Neural cell (in vitro differentiated cells): Measurements from ENCODE around the gene EEF1AKMT2. TPM values are rescaled to one million over a fixed set of nuclear protein-coding genes. Genes with fewer than 3 reads are reported as not detected.

ENCODE experiments used
- H2AFZ ChIP-seq: fragments of 200-600, 300-800 bp; sonication (generic), shearing (Covaris generic); 2 replicates; pipeline ENCODE4 v1.6.0; 2014; ENCODE audit warnings: low read depth, mild to moderate bottlenecking, antibody characterized with exemption, low read length, moderate library complexity
- H3F3A ChIP-seq: fragments of 200-600 bp; shearing (Covaris generic); 2 replicates; pipeline ENCODE4 v1.6.1; 2016; ENCODE audit warnings: mild to moderate bottlenecking, moderate library complexity, mixed read lengths, antibody characterized with exemption, low read length; ENCODE audit not compliant: insufficient read depth, poor library complexity, severe bottlenecking
- H3K27ac ChIP-seq: fragments of 200-600, 300-800 bp; sonication (generic), shearing (Covaris generic); 2 replicates; pipeline ENCODE4 v1.5.1; 2014; ENCODE audit warnings: mild to moderate bottlenecking, low read length, moderate library complexity
- H3K27me3 ChIP-seq: fragments of 300-800, 200-600 bp; sonication (generic), shearing (Covaris generic); 2 replicates; pipeline ENCODE4 v1.6.0; 2014; ENCODE audit warnings: mild to moderate bottlenecking, low read depth, low read length, moderate library complexity; ENCODE audit not compliant: insufficient read depth
- H3K36me3 ChIP-seq: fragments of 300-800, 200-600 bp; sonication (generic), shearing (Covaris generic); 2 replicates; pipeline ENCODE4 v1.5.1; 2014; ENCODE audit warnings: mild to moderate bottlenecking, antibody characterized with exemption, low read length, moderate library complexity; ENCODE audit not compliant: insufficient read depth
- H3K4me2 ChIP-seq: fragments of 300-800, 200-600 bp; sonication (generic), shearing (Covaris generic); 2 replicates; pipeline ENCODE4 v1.6.0; 2014; ENCODE audit warnings: mild to moderate bottlenecking, low read length
- H3K4me3 ChIP-seq: fragments of 300-800, 200-600 bp; sonication (generic), shearing (Covaris generic); 2 replicates; pipeline ENCODE4 v1.5.1; 2014; ENCODE audit warnings: mild to moderate bottlenecking, low read length, moderate library complexity
- H3K79me2 ChIP-seq: fragments of 200-600 bp; shearing (Covaris generic); replicated peaks from 2 replicates; pipeline ENCODE4 v1.6.0; 2014; ENCODE audit warnings: mild to moderate bottlenecking, low read length, moderate library complexity; ENCODE audit not compliant: insufficient read depth
- H3K9ac ChIP-seq: fragments of 300-800, 200-600 bp; sonication (generic), shearing (Covaris generic); 2 replicates; pipeline ENCODE4 v1.6.1; 2016; ENCODE audit warnings: mild to moderate bottlenecking, low read length, mixed read lengths
- H3K9me2 ChIP-seq: fragments of 200-600 bp; shearing (Covaris generic); 2 replicates; pipeline ENCODE4 v1.6.1; 2016; ENCODE audit warnings: mild to moderate bottlenecking, low read length, mixed read lengths; ENCODE audit not compliant: insufficient read depth
- H3K9me3 ChIP-seq: fragments of 200-600, 300-800 bp; sonication (generic), shearing (Covaris generic); 2 replicates; pipeline ENCODE4 v1.6.1; 2016; ENCODE audit warnings: mild to moderate bottlenecking, mixed run types, low read length, moderate library complexity, mixed read lengths
- H4K20me1 ChIP-seq: fragments of 200-600 bp; shearing (Covaris generic); 2 replicates; pipeline ENCODE4 v1.6.1; 2016; ENCODE audit warnings: mild to moderate bottlenecking, mixed run types; ENCODE audit not compliant: insufficient read depth
- EP300 ChIP-seq: fragments of 450-650 bp; conservative IDR thresholded peaks from 2 replicates; pipeline ENCODE4 v1.6.1; 2014; ENCODE audit warnings: antibody characterized with exemption, mild to moderate bottlenecking, moderate library complexity; ENCODE audit not compliant: poor library complexity, severe bottlenecking
- EZH2 ChIP-seq: fragments of 200-600, 300-800 bp; shearing (Covaris generic), sonication (generic); IDR thresholded peaks from 2 replicates; pipeline ENCODE4 v1.6.1; 2014; ENCODE audit warnings: antibody characterized with exemption, low read length, borderline replicate concordance, mild to moderate bottlenecking; ENCODE audit not compliant: insufficient read depth, poor library complexity, severe bottlenecking
- MXI1 ChIP-seq: fragments of 450-650 bp; conservative IDR thresholded peaks from 2 replicates; pipeline ENCODE4 v1.6.1; 2014; ENCODE audit warnings: antibody characterized with exemption, mild to moderate bottlenecking; ENCODE audit not compliant: poor library complexity, severe bottlenecking
- POLR2AphosphoS5 ChIP-seq: IDR thresholded peaks from 2 replicates; pipeline ENCODE4 v1.6.1; 2012
- RAD21 ChIP-seq: fragments of 450-650 bp; conservative IDR thresholded peaks from 2 replicates; pipeline ENCODE4 v1.6.1; 2014; ENCODE audit warnings: antibody characterized with exemption, mild to moderate bottlenecking, moderate library complexity
- SMC3 ChIP-seq: fragments of 450-650 bp; conservative IDR thresholded peaks from 2 replicates; pipeline ENCODE4 v1.6.1; 2014; ENCODE audit warnings: antibody characterized with exemption, mild to moderate bottlenecking, moderate library complexity; ENCODE audit not compliant: poor library complexity
- TAF1 ChIP-seq: IDR thresholded peaks from 2 replicates; pipeline ENCODE4 v1.6.1; 2012; ENCODE audit warnings: low read depth
- polyA plus RNA-seq: library from polyadenylated mRNA; depleted of rRNA; stranded (reverse); fragments of >200 nt; gene quantifications from 2 replicates; pipeline ENCODE4 v1.2.3, GENCODE V29; 2014
- TF ChIP-seq, protein P1 (sequence below): IDR thresholded peaks from 2 replicates; pipeline ENCODE4 v1.6.1; 2012; ENCODE audit warnings: borderline replicate concordance
- TF ChIP-seq, protein P2 (sequence below): fragments of 450-650 bp; IDR thresholded peaks from 2 replicates; pipeline ENCODE4 v1.5.1; 2014; ENCODE audit warnings: antibody characterized with exemption, mild to moderate bottlenecking, moderate library complexity; ENCODE audit not compliant: poor library complexity, severe bottlenecking

EEF1AKMT2 gene
- polyA plus RNA-seq, 1 donor from 2014 or later, result 63.7 TPM

DNA sequence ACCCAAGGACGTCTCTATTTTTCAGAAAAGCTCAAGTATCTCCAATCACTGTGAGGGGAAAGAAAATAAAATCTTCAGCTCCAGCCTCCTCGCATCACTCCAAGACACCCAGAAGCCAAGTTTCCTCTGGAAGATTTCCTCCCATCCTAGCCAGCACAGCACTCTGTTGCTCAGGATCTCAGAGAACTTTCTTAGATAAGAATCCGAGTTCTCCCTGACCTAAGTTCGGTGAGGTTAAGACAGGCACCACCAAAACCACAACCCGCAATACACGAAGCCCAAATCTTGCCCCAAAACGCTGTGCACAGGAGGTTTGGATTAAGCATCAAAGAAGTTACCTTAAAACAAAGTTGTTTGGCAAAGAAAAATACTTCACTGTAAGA lies 51.7 kb downstream of the EEF1AKMT2 start:
- TF ChIP-seq MXI1 (no peak), POLR2AphosphoS5 (no peak), TAF1 (no peak), SMC3 (no peak), EZH2 (no peak), EP300 (no peak)
- TF ChIP-seq, protein P1, sequence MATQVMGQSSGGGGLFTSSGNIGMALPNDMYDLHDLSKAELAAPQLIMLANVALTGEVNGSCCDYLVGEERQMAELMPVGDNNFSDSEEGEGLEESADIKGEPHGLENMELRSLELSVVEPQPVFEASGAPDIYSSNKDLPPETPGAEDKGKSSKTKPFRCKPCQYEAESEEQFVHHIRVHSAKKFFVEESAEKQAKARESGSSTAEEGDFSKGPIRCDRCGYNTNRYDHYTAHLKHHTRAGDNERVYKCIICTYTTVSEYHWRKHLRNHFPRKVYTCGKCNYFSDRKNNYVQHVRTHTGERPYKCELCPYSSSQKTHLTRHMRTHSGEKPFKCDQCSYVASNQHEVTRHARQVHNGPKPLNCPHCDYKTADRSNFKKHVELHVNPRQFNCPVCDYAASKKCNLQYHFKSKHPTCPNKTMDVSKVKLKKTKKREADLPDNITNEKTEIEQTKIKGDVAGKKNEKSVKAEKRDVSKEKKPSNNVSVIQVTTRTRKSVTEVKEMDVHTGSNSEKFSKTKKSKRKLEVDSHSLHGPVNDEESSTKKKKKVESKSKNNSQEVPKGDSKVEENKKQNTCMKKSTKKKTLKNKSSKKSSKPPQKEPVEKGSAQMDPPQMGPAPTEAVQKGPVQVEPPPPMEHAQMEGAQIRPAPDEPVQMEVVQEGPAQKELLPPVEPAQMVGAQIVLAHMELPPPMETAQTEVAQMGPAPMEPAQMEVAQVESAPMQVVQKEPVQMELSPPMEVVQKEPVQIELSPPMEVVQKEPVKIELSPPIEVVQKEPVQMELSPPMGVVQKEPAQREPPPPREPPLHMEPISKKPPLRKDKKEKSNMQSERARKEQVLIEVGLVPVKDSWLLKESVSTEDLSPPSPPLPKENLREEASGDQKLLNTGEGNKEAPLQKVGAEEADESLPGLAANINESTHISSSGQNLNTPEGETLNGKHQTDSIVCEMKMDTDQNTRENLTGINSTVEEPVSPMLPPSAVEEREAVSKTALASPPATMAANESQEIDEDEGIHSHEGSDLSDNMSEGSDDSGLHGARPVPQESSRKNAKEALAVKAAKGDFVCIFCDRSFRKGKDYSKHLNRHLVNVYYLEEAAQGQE, result no peak
- Histone ChIP-seq H3K9ac (no peak overlapping the region), H3K36me3 (no peaks in the 10 kb centered on the region), H3K9me3 (no peaks in the 10 kb centered on the region), H4K20me1 (peaks cover 11% of the 10 kb centered on the region), H3K27me3 (no peaks in the 10 kb centered on the region), H3K9me2 (no peaks in the 10 kb centered on the region), H3K27ac (no peak overlapping the region), H3K4me2 (no peak overlapping the region), H3F3A (peaks cover 4% of the 10 kb centered on the region), H2AFZ (no peak overlapping the region), H3K79me2 (peaks cover 68% of the 10 kb centered on the region), H3K4me3 (peak overlapping the region; percentile 87)

DNA sequence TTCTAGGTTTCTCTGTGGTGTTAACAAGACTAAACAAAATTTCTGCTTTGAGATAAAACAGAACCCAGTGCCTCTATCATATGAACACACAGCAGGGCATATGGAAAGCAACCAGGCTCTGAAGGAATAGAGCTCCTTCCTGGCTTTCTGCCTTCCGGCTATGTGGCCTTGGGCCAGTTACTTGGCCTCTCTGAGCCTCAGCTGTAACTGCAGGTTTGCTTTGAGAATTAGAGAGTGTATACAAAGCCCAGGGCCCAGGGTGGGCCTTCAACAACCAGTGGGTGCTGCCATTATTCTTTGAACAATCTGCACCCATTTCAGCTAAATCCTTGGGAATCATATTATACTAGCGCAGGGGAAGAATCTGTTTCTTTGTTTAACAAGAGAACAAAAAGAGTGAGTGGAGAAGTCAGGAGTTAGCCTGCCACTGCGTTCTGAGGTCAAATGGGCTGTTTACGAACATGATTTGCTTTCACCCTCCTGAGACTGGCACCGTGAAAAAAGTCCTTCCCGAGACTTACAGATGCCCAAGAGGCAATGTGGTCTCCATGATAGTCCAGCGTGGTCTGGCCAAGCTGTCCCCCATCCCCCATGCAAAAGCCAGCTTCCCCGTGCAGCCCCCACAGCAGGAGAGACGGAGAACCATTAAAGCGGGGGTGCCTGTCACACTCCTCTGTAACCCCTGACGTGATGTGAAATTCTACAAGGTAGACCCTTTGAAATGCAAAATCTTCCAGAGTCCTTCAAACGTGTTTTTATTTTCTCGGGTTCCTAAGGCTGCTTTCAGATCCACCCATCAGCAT lies 52.4 kb downstream of the EEF1AKMT2 start:
- Histone ChIP-seq H3K79me2 (peaks cover 74% of the 10 kb centered on the region), H3K36me3 (no peaks in the 10 kb centered on the region), H3K9ac (no peak overlapping the region), H3K27ac (no peak overlapping the region), H3K27me3 (no peaks in the 10 kb centered on the region), H2AFZ (no peak overlapping the region), H4K20me1 (peaks cover 13% of the 10 kb centered on the region), H3K9me2 (no peaks in the 10 kb centered on the region), H3F3A (peaks cover 4% of the 10 kb centered on the region), H3K4me2 (peak overlapping the region; percentile 28), H3K9me3 (no peaks in the 10 kb centered on the region), H3K4me3 (peak overlapping the region; percentile 87)
- TF ChIP-seq, protein P2, sequence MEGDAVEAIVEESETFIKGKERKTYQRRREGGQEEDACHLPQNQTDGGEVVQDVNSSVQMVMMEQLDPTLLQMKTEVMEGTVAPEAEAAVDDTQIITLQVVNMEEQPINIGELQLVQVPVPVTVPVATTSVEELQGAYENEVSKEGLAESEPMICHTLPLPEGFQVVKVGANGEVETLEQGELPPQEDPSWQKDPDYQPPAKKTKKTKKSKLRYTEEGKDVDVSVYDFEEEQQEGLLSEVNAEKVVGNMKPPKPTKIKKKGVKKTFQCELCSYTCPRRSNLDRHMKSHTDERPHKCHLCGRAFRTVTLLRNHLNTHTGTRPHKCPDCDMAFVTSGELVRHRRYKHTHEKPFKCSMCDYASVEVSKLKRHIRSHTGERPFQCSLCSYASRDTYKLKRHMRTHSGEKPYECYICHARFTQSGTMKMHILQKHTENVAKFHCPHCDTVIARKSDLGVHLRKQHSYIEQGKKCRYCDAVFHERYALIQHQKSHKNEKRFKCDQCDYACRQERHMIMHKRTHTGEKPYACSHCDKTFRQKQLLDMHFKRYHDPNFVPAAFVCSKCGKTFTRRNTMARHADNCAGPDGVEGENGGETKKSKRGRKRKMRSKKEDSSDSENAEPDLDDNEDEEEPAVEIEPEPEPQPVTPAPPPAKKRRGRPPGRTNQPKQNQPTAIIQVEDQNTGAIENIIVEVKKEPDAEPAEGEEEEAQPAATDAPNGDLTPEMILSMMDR, result no peak
- no peak for TF ChIP-seq MXI1
- TF ChIP-seq, protein P1, result no peak
- TF ChIP-seq TAF1, result no peak
- no peak for TF ChIP-seq RAD21
